ENCODE measurements around the gene HDAC10.

DNA sequence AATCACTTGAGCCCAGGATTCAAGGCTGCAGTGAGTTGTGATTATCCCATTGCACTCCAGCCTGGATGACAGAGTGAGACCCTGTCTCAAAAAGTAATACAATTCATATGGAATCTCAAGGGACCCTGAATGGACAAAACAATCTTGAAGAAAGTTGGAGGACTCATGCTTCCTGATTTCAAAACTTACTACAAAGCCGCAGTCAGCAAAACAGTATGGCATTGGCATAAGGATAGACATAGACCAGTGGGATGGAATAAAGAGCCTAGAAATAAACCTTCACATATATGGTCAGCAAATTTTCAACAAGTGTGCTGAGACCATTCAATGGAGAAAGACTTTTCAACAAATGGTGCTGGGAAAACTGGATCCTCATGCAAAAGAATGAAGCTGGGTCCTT is 47.8 kb downstream of the HDAC10 start:
- TF ChIP-seq, protein P1, sequence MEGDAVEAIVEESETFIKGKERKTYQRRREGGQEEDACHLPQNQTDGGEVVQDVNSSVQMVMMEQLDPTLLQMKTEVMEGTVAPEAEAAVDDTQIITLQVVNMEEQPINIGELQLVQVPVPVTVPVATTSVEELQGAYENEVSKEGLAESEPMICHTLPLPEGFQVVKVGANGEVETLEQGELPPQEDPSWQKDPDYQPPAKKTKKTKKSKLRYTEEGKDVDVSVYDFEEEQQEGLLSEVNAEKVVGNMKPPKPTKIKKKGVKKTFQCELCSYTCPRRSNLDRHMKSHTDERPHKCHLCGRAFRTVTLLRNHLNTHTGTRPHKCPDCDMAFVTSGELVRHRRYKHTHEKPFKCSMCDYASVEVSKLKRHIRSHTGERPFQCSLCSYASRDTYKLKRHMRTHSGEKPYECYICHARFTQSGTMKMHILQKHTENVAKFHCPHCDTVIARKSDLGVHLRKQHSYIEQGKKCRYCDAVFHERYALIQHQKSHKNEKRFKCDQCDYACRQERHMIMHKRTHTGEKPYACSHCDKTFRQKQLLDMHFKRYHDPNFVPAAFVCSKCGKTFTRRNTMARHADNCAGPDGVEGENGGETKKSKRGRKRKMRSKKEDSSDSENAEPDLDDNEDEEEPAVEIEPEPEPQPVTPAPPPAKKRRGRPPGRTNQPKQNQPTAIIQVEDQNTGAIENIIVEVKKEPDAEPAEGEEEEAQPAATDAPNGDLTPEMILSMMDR (IDR thresholded peaks at IDR 0.05): no peak
- no peak for TF ChIP-seq POLR2A (IDR thresholded peaks at IDR 0.05)

Measured in thyroid gland (tissue), 4 donors.